ENCODE results near the gene ELMOD3.

DNA sequence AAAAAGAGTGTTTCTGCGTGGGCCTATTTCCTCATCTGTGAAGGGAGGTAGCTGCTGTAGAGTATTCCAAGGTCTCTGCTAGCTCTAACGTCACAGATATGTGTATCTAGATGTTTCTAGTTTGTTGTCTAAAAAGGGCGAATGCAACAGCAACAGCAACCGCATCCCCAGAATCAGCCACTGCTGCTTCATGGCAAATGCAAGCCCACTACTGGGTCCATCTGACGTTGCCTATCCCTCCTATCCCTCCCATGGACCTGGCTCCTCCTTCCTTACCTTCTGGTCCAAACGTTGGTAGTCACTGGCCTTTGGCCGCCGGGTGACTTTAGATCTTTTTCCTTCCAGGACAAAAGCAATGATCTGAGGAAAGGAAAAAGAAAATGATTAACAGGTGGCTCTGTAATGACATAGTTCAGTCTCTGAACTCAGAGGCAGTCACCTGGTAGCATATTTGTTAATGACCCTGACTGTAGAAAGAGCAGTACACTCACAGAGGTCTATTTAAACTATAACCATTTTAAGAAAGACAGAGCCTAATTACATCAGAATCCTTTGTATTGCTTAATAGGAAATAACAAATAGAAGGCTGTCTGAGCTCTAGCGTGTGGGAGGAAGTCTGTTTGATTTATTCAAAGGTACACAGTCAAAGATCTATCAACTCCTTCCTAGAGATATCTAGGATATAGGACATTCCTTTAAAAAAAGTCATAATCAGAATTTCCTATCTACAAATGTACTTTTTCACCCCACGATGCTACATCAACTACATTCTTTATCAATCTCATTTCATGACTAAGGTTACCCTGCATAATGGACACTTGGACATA, 29.7 kb upstream of the ELMOD3 start:
- TF ChIP-seq, protein P1, sequence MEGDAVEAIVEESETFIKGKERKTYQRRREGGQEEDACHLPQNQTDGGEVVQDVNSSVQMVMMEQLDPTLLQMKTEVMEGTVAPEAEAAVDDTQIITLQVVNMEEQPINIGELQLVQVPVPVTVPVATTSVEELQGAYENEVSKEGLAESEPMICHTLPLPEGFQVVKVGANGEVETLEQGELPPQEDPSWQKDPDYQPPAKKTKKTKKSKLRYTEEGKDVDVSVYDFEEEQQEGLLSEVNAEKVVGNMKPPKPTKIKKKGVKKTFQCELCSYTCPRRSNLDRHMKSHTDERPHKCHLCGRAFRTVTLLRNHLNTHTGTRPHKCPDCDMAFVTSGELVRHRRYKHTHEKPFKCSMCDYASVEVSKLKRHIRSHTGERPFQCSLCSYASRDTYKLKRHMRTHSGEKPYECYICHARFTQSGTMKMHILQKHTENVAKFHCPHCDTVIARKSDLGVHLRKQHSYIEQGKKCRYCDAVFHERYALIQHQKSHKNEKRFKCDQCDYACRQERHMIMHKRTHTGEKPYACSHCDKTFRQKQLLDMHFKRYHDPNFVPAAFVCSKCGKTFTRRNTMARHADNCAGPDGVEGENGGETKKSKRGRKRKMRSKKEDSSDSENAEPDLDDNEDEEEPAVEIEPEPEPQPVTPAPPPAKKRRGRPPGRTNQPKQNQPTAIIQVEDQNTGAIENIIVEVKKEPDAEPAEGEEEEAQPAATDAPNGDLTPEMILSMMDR (IDR thresholded peaks at IDR 0.05) = no peak
- TF ChIP-seq, protein P2, sequence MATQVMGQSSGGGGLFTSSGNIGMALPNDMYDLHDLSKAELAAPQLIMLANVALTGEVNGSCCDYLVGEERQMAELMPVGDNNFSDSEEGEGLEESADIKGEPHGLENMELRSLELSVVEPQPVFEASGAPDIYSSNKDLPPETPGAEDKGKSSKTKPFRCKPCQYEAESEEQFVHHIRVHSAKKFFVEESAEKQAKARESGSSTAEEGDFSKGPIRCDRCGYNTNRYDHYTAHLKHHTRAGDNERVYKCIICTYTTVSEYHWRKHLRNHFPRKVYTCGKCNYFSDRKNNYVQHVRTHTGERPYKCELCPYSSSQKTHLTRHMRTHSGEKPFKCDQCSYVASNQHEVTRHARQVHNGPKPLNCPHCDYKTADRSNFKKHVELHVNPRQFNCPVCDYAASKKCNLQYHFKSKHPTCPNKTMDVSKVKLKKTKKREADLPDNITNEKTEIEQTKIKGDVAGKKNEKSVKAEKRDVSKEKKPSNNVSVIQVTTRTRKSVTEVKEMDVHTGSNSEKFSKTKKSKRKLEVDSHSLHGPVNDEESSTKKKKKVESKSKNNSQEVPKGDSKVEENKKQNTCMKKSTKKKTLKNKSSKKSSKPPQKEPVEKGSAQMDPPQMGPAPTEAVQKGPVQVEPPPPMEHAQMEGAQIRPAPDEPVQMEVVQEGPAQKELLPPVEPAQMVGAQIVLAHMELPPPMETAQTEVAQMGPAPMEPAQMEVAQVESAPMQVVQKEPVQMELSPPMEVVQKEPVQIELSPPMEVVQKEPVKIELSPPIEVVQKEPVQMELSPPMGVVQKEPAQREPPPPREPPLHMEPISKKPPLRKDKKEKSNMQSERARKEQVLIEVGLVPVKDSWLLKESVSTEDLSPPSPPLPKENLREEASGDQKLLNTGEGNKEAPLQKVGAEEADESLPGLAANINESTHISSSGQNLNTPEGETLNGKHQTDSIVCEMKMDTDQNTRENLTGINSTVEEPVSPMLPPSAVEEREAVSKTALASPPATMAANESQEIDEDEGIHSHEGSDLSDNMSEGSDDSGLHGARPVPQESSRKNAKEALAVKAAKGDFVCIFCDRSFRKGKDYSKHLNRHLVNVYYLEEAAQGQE (IDR thresholded peaks at IDR 0.05; ENCODE audit: low read depth, low read length) = no peak
